Cardiac muscle cell (in vitro differentiated cells and primary cell): ENCODE data around the gene KIF26A. TPM values are rescaled to one million over a fixed set of nuclear protein-coding genes. Genes with fewer than 3 reads are reported as not detected.
A peak's percentile ranks its signal among the peaks of the same experiment; 100 is the strongest.

Source experiments
- DNase-seq, 2 donors: peaks; one replicate each; pipeline versions ENCODE4 v3.0.0 to v3.0.0-alpha.2; 2010 to 2017; ENCODE audit warnings: low read depth in 1 of 2, low spot score in 1 of 2
- H3K27ac ChIP-seq: fragments of 200-600 bp; sonication (generic); 2 replicates; pipeline ENCODE4 v1.5.1; 2016
- H3K27me3 ChIP-seq: fragments of 200-600 bp; sonication (generic); 2 replicates; pipeline ENCODE4 v1.6.0; 2016; ENCODE audit warnings: control low read depth
- H3K36me3 ChIP-seq: fragments of 200-600 bp; sonication (generic); 2 replicates; pipeline ENCODE4 v1.5.1; 2016; ENCODE audit warnings: control low read depth
- H3K4me1 ChIP-seq: fragments of 200-600 bp; sonication (generic); 2 replicates; pipeline ENCODE4 v1.8.1; 2017; ENCODE audit warnings: low read depth, mild to moderate bottlenecking, mixed run types
- H3K4me3 ChIP-seq: fragments of 200-600 bp; sonication (generic); 2 replicates; pipeline ENCODE4 v1.5.1; 2016; ENCODE audit warnings: mild to moderate bottlenecking
- H3K9me3 ChIP-seq: fragments of 200-600 bp; sonication (generic); 2 replicates; pipeline ENCODE4 v1.5.1; 2017; ENCODE audit warnings: low read depth, mild to moderate bottlenecking, control low read depth
- polyA plus RNA-seq: library from polyadenylated mRNA; unstranded; fragments of >200 nt; fragmentation: Nextera tagmentation; extraction: Ambion mirVana; gene quantifications from 2 replicates; pipeline ENCODE4 v1.2.1, GENCODE V29; 2016
- total RNA-seq: library from RNA; depleted of rRNA; stranded (reverse); fragments of >200 nt; gene quantifications from 2 replicates; pipeline ENCODE4 v1.2.3, GENCODE V29; 2016
- TF ChIP-seq, protein P1 (sequence below): IDR thresholded peaks from 2 replicates; pipeline ENCODE4 v1.5.1; 2012; ENCODE audit warnings: low read depth, mild to moderate bottlenecking, low read length

The KIF26A gene
- total and polyA plus RNA-seq, 2 experiments from 2014 or later, result 9.9 to 74.9 TPM

GRCh38 chr14:104135121-104135903, 3.1 kb upstream of the KIF26A start:
- TF ChIP-seq, protein P1, sequence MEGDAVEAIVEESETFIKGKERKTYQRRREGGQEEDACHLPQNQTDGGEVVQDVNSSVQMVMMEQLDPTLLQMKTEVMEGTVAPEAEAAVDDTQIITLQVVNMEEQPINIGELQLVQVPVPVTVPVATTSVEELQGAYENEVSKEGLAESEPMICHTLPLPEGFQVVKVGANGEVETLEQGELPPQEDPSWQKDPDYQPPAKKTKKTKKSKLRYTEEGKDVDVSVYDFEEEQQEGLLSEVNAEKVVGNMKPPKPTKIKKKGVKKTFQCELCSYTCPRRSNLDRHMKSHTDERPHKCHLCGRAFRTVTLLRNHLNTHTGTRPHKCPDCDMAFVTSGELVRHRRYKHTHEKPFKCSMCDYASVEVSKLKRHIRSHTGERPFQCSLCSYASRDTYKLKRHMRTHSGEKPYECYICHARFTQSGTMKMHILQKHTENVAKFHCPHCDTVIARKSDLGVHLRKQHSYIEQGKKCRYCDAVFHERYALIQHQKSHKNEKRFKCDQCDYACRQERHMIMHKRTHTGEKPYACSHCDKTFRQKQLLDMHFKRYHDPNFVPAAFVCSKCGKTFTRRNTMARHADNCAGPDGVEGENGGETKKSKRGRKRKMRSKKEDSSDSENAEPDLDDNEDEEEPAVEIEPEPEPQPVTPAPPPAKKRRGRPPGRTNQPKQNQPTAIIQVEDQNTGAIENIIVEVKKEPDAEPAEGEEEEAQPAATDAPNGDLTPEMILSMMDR, result peak; percentile 25
- H3K27me3 ChIP-seq, result peaks cover 45% of the 10 kb centered on the region
- no peaks in the 10 kb centered on the region for H3K36me3 ChIP-seq
- H3K9me3 ChIP-seq, result no peaks in the 10 kb centered on the region
- H3K4me3 ChIP-seq, result peak overlapping the region; percentile 10
- peaks cover 11% of the 10 kb centered on the region for H3K4me1 ChIP-seq
- peak; percentile 14 to 52 for DNase-seq
- H3K27ac ChIP-seq, result no peak overlapping the region

DNA sequence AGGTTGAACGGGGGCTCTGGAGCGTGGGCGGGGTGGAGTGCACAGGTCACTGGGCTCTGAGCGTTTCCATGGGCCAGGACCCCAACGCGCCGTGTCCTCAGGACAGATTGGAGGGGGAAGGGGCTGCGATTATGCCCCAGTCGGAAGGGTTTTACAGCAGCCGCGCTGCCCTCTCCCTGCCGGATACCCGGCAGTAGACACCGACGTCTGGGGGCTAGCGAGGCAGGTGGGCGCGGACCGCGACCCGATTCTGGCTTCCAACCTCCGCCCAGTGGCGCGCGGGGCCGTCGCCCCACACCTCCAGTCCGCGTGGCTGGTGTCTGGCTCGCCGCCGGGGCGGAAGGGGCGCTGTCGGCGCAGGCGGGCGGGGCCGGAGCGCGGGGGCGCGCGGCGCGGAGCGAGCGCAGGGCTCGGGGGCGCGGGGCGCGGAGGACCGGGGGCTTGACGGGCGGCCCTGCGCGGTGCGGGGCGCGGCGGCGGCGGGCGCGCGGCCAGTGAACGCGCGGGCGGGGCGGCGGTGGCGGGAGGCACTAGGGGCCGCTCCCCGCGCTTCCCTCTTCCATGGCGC, 2.4 kb upstream of the KIF26A start:
- DNase-seq, result peak in 1 of 2 donors; percentile 48
- H3K9me3 ChIP-seq, result no peaks in the 10 kb centered on the region
- H3K4me1 ChIP-seq, result peaks cover 12% of the 10 kb centered on the region
- H3K27ac ChIP-seq, result no peak overlapping the region
- no peaks in the 10 kb centered on the region for H3K36me3 ChIP-seq
- H3K27me3 ChIP-seq, result peaks cover 45% of the 10 kb centered on the region
- H3K4me3 ChIP-seq, result peak overlapping the region; percentile 27
- TF ChIP-seq, protein P1, result no peak

DNA sequence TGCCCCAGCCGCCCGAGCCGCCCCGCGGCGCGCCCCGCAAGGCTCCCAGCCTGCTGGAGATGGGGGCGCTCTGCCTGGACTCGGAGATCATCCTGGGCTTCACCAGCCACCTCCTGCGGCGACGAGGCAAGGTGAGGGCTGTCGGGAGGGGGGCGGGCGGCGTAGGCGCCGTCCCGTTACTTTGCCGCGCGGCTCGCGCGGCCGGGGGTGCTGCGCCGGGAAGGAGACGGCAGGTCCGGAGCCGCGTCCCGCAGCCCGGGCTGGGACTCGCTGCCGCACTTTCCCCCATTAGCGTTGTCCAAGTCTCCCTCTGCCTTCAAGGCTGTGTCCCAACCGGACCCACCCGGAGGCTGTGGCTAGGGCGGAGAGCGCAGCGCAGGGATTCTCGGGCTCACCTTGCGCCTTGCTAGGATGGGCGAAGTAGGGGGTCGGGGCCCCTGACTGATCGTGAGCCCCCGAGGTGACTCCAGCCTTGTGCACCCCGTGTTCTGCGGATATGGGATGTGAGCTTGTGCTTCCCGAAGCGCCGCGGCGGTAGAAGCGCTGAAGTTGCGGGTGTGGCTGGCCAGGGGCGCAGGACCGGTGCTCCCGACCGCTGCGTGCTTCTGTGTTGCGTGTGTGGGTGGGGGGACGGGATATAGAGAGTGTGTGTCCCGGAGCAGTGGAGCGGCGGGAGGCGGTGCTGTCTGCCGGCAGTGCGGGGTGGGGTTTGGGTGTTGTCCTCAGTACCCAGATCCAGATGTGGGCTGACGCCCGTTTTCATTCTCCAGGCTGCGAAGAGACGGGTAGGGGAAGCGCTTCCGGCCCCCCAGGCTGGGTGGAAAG, 1.7 kb upstream of the KIF26A start:
- Histone ChIP-seq H3K27ac (no peak overlapping the region), H3K36me3 (no peaks in the 10 kb centered on the region), H3K4me3 (peak overlapping the region; percentile 27), H3K4me1 (peaks cover 12% of the 10 kb centered on the region), H3K27me3 (peaks cover 45% of the 10 kb centered on the region), H3K9me3 (no peaks in the 10 kb centered on the region)
- TF ChIP-seq, protein P1, result no peak
- no peak for DNase-seq

GRCh38 chr14:104137297-104138097, 890 bp upstream of the KIF26A start:
- TF ChIP-seq, protein P1, result peak; percentile 66
- Histone ChIP-seq H3K4me3 (peak overlapping the region; percentile 75), H3K27ac (no peak overlapping the region), H3K4me1 (peaks cover 12% of the 10 kb centered on the region), H3K9me3 (no peaks in the 10 kb centered on the region), H3K36me3 (no peaks in the 10 kb centered on the region), H3K27me3 (peaks cover 43% of the 10 kb centered on the region)
- peak; percentile 42 to 87 for DNase-seq
